Panc1 (cell line): ENCODE data around the gene RIMOC1. TPM values are rescaled to one million over a fixed set of nuclear protein-coding genes. Genes with fewer than 3 reads are reported as not detected.
"Not testable (repeated sequence)": the region's sequence is repeated elsewhere in the genome, so short reads cannot be mapped to it uniquely, and the experiment has no call there.

Experiments
- ATAC-seq: fragments of 200-7000 bp; cut with Tn5 transposase; 2 replicates; pipeline ENCODE4 v1.9.1; 2020; ENCODE audit warnings: mild to moderate bottlenecking, moderate library complexity
- BruUV-seq: library from RNA; stranded (reverse); fragments of 400-500 nt; replicated peaks from 2 replicates; lab custom pipeline; 2021; lab: Mats Ljungman, UMichigan
- CTCF ChIA-PET: fragments of 300-600 bp; sonication (Branson Sonifier 250); formaldehyde crosslinking; loops from one replicate; lab custom pipeline; 2022; ENCODE audit warnings: antibody characterized with exemption; lab: Charles Lee
- POLR2A ChIA-PET: fragments of 300-600 bp; sonication (Branson Sonifier 250); formaldehyde crosslinking; loops from one replicate; lab custom pipeline; 2022; ENCODE audit warnings: antibody characterized with exemption; lab: Charles Lee
- DNase-seq: peaks from one replicate; pipeline ENCODE4 v3.0.0-alpha.2; 2010; ENCODE audit warnings: low read depth, low spot score
- H3K27ac ChIP-seq: 2 replicates; pipeline ENCODE4 v1.5.1; 2011; ENCODE audit warnings: mild to moderate bottlenecking, low read length, inconsistent platforms
- H3K27me3 ChIP-seq: fragments of 200-500 bp; sonication (Bioruptor generic); 2 replicates; pipeline ENCODE4 v1.6.0; 2014; ENCODE audit warnings: low read length, inconsistent platforms; ENCODE audit not compliant: control insufficient read depth, insufficient read depth
- H3K36me3 ChIP-seq: fragments of 200-500 bp; sonication (Bioruptor generic); 2 replicates; pipeline ENCODE4 v1.5.1; 2014; ENCODE audit warnings: inconsistent platforms, mild to moderate bottlenecking, low read length, moderate library complexity; ENCODE audit not compliant: control insufficient read depth, insufficient read depth
- H3K4me1 ChIP-seq: 2 replicates; pipeline ENCODE4 v1.5.1; 2011; ENCODE audit warnings: inconsistent platforms, mild to moderate bottlenecking, low read length, moderate library complexity; ENCODE audit not compliant: control insufficient read depth, insufficient read depth
- H3K4me3 ChIP-seq, 2 experiments: 2 replicates each; pipeline ENCODE4 v1.5.1; 2011 to 2012; ENCODE audit warnings: low read depth in 2 of 2, low read length in 2 of 2, mild to moderate bottlenecking in 2 of 2, inconsistent platforms in 1 of 2, moderate library complexity in 1 of 2
- H3K9me3 ChIP-seq: fragments of 200-500 bp; sonication (Bioruptor generic); 2 replicates; pipeline ENCODE4 v1.5.1; 2014; ENCODE audit warnings: low read depth, mild to moderate bottlenecking, inconsistent platforms, low read length, moderate library complexity; ENCODE audit not compliant: control insufficient read depth, insufficient read depth
- POLR2AphosphoS5 ChIP-seq: IDR thresholded peaks from 2 replicates; pipeline ENCODE4 v1.6.1; 2012; ENCODE audit warnings: mild to moderate bottlenecking, low read depth, low read length, moderate library complexity
- REST ChIP-seq, 2 experiments: IDR thresholded peaks; 2 replicates each; pipeline ENCODE4 v1.6.1; 2011 to 2012; ENCODE audit warnings: low read depth in 2 of 2, control low read depth in 1 of 2, low read length in 1 of 2, mild to moderate bottlenecking in 1 of 2, moderate library complexity in 1 of 2; ENCODE audit not compliant: insufficient read depth in 1 of 2
- SIN3A ChIP-seq: IDR thresholded peaks from 2 replicates; pipeline ENCODE4 v1.6.1; 2012; ENCODE audit warnings: low read depth, mild to moderate bottlenecking, low read length, moderate library complexity, borderline replicate concordance; ENCODE audit not compliant: insufficient read depth
- TCF7L2 ChIP-seq: IDR thresholded peaks from 2 replicates; pipeline ENCODE4 v1.6.1; 2011; ENCODE audit warnings: mild to moderate bottlenecking, low read depth, low read length, inconsistent platforms
- in situ Hi-C: cut with HindIII; loops from 2 replicates; pipeline ENCODE4 v1.10.0; 2016; ENCODE audit warnings: low sequenced_read_pairs, low pct_unique_long_range_greater_than_20kb
- intact Hi-C: fragments of 100-400 bp; cut with micrococcal nuclease; formaldehyde crosslinking; loops from one replicate; pipeline ENCODE4 v1.10.0; 2022; ENCODE audit not compliant: unreplicated experiment
- total RNA-seq: library from RNA; stranded (reverse); gene quantifications from one replicate; pipeline ENCODE4 v1.2.1, GENCODE V29; 2021; ENCODE audit not compliant: unreplicated experiment
- TF ChIP-seq, protein P1 (sequence below): fragments of 450-650 bp; IDR thresholded peaks from 2 replicates; pipeline ENCODE4 v1.5.1; 2017; ENCODE audit warnings: mild to moderate bottlenecking

RIMOC1 gene
- total RNA-seq, 1 experiment from 2014 or later: 24.5 TPM

GRCh38 chr5:41940641-41941040, 36.5 kb downstream of the RIMOC1 start:
- DNase-seq (no peak), ATAC-seq (no peak)
- Histone ChIP-seq H3K4me1 (no peaks in the 10 kb centered on the region), H3K9me3 (no peaks in the 10 kb centered on the region), H3K27ac (no peak overlapping the region), H3K36me3 (no peaks in the 10 kb centered on the region), H3K27me3 (no peaks in the 10 kb centered on the region), H3K4me3 (no peak overlapping the region)
- intact Hi-C loops (no loop called here), in situ Hi-C loops (no loop called here)
- ChIA-PET CTCF (no interaction called here), POLR2A (no interaction called here)
- no TSS peak for BruUV-seq
- no peak for TF ChIP-seq REST (IDR thresholded peaks at IDR 0.05; ENCODE audit: insufficient read depth in 1 of 2, low read depth in 2 of 2, low read length in 1 of 2)
- TF ChIP-seq SIN3A: no peak

GRCh38 chr5:41945332-41945955, 41.3 kb downstream of the RIMOC1 start:
- BruUV-seq, DNase-seq, intact Hi-C loops, ATAC-seq, H3K27ac ChIP-seq, H3K36me3 ChIP-seq, H3K9me3 ChIP-seq, in situ Hi-C loops, CTCF ChIA-PET, H3K4me1 ChIP-seq, H3K4me3 ChIP-seq, POLR2A ChIA-PET, H3K27me3 ChIP-seq: not testable (repeated sequence)

GRCh38 chr5:41951224-41951623, 47.1 kb downstream of the RIMOC1 start:
- H3K36me3 ChIP-seq: no peaks in the 10 kb centered on the region
- H3K27ac ChIP-seq: no peak overlapping the region
- BruUV-seq: no TSS peak
- ATAC-seq (no peak), DNase-seq (no peak)
- TF ChIP-seq REST (IDR thresholded peaks at IDR 0.05; ENCODE audit: insufficient read depth in 1 of 2, low read depth in 2 of 2, low read length in 1 of 2) (no peak), POLR2AphosphoS5 (no peak), SIN3A (no peak), TCF7L2 (no peak)
- TF ChIP-seq, protein P1, sequence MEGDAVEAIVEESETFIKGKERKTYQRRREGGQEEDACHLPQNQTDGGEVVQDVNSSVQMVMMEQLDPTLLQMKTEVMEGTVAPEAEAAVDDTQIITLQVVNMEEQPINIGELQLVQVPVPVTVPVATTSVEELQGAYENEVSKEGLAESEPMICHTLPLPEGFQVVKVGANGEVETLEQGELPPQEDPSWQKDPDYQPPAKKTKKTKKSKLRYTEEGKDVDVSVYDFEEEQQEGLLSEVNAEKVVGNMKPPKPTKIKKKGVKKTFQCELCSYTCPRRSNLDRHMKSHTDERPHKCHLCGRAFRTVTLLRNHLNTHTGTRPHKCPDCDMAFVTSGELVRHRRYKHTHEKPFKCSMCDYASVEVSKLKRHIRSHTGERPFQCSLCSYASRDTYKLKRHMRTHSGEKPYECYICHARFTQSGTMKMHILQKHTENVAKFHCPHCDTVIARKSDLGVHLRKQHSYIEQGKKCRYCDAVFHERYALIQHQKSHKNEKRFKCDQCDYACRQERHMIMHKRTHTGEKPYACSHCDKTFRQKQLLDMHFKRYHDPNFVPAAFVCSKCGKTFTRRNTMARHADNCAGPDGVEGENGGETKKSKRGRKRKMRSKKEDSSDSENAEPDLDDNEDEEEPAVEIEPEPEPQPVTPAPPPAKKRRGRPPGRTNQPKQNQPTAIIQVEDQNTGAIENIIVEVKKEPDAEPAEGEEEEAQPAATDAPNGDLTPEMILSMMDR: no peak
- ChIA-PET POLR2A (interaction anchor here (0.7 kb wide), 1 partner anchor 55 kb away, joined by 4 read pairs; no protein-coding TSS in a partner anchor), CTCF (no interaction called here)
- no peaks in the 10 kb centered on the region for H3K4me1 ChIP-seq
- H3K4me3 ChIP-seq: no peak overlapping the region
- H3K27me3 ChIP-seq: no peaks in the 10 kb centered on the region
- in situ Hi-C loops: no loop called here
- intact Hi-C loops: no loop called here
- no peaks in the 10 kb centered on the region for H3K9me3 ChIP-seq
